Left colon (tissue), 2 donors: Measurements from ENCODE around the gene RAB1B. TPM values are rescaled to one million over a fixed set of nuclear protein-coding genes. Genes with fewer than 3 reads are reported as not detected.

Source experiments
- ATAC-seq: fragments of 200-7000 bp; cut with Tn5 transposase; one replicate; pipeline ENCODE4 v1.9.1; 2020; ENCODE audit warnings: mild to moderate bottlenecking, moderate library complexity
- DNase-seq, 2 donors: peaks; one replicate each; pipeline ENCODE4 v3.0.0-alpha.2; 2020
- intact Hi-C, 2 donors: fragments of 100-400 bp; cut with DNase I in 1 of 2; cut with micrococcal nuclease in 1 of 2; formaldehyde crosslinking; loops; one replicate each; pipeline versions ENCODE4 v1.11.2 to v1.14.0; 2022; cut with DNase I, micrococcal nuclease
- total RNA-seq, 2 donors: library from RNA; stranded (reverse); fragmentation: NEBNext Ultra II Directional; extraction: Animal tissue kit (Norgen Biotek cat#: 25700); gene quantifications; one replicate each; pipeline ENCODE4 v1.2.1, GENCODE V29; 2021
- donor health status: DM: no; HTN: no; CAD: no.
- donor health status: DM: yes; HTN: yes; CAD: no.

Gene RAB1B
- total RNA-seq, 2 donors from 2014 or later: 208 to 210 TPM

DNA sequence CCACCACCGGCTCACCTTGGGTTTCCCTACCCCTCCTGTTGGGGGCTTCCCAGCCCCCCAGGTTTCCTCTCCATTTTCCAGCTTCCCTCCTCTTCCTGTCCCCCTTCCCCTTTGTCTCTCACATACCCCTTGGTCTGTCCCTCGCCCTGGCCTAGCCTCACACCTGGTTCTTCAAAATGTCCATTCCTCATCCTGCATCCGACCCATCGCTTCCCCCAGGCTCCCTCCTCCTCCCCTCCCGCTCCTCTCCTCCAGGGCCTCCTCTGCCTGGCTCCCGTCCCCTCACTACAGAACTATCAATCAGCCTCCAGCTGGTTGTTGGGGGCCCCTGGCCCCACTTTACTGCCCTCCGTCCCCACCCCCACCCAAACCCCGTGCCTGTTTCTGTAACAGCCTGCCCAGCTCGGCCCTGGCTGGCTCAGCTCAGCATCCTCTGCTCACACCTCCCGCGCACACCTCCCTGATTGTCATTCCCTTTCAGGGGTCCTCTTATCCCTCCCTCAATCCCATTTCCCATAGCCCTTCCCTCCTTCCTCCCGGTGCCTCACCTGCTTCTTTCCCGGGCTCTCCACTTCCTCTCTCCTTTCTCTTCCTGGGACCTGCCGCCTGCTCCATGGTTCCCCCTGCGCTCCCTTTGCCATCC, 10.8 kb downstream of the RAB1B start:
- DNase-seq: no peak
- ATAC-seq: no peak
- intact Hi-C loops: no loop called here

DNA sequence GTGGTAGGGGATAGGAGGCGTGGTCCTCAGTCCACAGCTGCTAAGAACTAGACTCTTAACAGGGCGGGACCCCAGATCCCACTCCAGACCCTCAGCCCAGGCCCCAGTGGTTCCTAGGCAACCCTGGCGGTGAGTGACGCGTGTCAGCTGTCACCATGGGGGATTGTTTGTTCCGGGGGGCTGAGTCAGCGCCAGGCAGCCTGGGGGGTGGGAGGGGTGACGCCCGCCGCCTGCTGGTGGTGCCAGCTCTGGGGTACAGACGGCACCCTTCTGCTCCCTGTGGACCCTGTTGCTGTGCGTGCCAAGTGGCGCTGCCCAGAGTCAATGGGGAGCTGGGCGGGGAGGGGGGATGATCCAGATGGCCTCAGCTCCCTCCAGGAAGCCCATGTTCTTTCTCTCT, 12.0 kb downstream of the RAB1B start:
- no peak for ATAC-seq
- intact Hi-C loops: loop anchor here in 1 of 2 donors (5.0 kb wide), 1 partner anchor 58 kb away; no protein-coding TSS in a partner anchor
- DNase-seq: peak in 1 of 2 donors; percentile 25

DNA sequence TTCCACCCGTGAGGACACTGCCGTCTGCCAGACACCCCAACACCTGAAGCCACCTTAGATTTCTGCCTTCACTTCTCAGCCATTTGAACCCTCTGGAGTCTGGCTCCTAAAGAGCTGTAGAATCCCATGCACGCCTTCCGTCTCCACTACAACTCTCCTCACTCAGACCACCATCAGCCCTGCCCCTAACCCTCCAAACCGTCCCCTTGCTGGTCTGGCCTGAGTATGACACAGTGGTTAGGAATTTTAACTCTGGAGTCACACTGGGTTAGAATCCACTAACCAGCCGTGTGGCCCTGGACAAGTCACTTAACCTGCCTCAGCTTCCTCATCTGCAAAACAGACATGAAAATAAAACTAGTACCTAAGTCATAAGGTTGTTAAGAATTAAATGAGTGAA, 12.6 kb downstream of the RAB1B start:
- intact Hi-C loops: loop anchor here in 1 of 2 donors (5.0 kb wide), 1 partner anchor 59 kb away; no protein-coding TSS in a partner anchor
- DNase-seq: no peak

DNA sequence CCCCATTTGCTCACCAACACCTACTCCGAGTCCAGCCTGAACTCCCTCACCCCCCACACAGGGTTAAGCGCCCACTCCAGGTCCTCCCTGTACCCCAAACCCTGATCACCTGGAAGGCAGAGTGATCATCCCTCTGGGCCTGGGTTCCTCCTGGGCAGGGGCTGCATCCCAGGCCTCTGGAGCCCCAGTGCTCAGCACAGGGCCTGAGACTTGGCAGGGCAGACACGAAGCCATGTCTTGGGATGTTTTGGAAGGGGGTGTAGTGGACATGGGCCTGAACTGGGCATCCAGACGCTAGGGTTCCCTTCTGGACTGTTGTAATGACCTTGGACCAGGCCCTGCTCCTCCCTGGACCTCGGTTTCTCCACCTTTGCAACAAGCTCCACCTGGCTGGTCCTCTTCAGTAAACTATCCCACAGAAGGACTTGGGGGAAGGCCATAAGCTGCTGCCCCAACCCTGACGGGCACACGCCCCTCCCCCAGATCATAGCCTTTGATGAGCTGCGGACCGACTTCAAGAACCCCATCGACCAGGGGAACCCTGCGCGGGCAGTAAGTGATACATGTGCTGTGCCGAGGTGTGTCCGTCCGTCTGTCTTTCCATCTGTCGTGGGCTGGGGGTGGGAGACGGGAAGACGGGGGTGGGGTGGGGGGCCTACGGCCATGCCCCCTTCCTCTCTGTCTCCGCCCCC, 13.5 kb downstream of the RAB1B start:
- intact Hi-C loops: loop anchor here in 1 of 2 donors (5.0 kb wide), 1 partner anchor 60 kb away; no protein-coding TSS in a partner anchor
- ATAC-seq: no peak

More for the DNA sequence above, 12.6 kb downstream of the RAB1B start:
- no peak for ATAC-seq

DNA sequence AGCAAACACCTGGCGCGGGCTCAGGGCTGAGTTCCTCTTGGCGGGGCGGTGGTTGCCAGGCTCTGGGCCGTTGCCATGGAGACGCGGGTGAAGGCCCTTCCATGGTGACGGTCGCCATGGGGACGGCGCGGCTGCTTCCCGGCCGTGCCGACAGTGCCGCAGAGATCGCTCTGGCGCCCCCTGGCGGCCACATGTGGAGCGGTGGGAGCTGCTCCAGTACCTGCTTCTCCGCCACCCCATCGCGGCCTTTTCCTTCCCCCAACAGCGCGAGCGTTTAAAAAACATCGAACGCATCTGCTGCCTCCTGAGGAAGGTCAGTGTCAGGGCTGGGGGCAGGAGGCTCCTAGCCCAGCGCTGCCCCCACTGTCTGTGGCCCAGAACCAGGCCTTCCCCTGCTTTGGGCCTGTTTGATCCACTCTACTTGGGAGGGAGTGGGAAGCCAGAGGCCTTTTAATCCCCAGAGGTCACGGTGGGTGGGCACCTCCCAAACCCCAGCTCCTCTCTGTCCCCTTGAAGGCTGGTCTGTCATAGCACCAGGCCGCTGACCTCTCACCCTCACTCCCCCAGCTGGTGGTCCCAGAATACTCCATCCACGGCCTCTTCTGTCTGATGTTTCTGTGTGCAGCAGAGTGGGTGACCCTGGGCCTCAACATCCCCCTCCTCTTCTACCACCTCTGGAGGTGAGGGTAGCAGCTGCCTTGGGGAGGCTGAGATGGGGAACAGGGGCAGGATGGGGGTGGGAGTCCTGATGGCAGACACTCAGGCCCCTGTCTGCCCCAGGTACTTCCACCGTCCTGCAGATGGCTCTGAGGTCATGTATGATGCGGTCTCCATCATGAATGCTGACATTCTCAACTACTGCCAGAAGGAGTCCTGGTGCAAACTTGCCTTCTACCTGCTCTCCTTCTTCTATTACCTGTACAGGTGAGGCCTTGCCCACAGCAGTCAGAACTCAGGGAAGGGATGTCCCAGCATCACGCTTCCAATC, 14.3 kb downstream of the RAB1B start:
- DNase-seq (peak; percentile 98 to 100), ATAC-seq (peak; percentile 82)
- intact Hi-C loops: loop anchor here in 1 of 2 donors (5.0 kb wide), 1 partner anchor 60 kb away; no protein-coding TSS in a partner anchor

More for the DNA sequence above, 13.5 kb downstream of the RAB1B start:
- DNase-seq: peak in 1 of 2 donors; percentile 8

DNA sequence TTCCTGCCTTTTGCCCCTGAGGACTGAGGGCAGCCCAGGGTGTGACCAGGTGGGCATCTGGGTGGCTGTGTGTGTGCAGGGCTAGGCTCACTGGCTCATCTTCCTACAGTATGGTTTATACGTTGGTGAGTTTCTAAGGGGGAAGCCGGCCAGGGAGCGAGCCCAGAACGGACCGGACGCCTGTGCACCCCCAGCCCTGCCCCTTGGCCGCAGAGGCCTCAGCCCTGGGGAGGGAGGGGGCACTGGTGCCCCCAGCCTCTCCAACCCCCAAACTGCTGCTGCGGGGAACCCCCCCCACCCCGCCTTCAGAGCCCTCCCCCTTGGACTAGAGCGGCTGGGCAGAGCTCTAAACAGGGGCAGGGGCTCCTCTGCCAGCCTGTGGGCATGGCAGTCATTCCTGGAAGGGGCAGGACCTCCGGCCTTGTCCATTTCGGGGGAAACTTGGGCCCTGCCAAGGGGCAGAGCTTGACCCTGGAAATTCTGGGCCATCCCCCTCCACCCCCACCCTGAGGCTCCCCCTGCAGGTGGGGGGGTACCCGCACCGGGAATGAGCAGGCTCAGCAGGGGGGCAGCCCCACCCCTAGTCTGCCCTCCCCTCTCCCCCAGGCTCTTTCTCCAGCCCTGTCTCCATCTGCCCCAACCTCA, 15.1 kb downstream of the RAB1B start:
- ATAC-seq: no peak
- intact Hi-C loops: loop anchor here in 1 of 2 donors (5.0 kb wide), 1 partner anchor 61 kb away; no protein-coding TSS in a partner anchor

DNA sequence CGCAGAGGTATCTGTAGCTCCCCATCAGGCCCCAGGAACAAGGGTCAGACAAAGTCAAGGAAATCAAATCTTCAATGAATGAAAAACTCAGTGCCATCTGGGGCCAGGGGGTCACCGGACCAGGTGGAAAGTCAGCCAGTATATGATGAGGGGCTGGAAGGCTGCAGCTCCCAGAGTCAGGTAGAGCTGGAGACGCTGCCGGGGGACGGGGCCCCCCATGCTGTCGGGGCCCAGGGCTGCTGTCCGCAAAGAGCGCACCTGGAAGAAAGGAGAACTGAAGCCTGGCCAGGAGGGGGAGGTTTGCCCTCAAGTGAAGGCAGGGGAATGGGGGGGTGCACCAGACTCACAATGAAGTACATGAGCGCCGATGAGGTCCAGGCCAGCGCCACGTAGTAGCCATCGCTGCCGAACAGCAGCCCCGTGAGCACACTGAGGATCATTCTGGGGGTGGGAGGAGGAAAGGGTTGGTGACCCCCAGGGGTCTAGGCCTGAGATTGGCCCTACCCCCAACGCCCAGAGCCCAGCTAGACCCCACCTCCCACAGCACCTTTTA, 16.2 kb downstream of the RAB1B start:
- DNase-seq: no peak
- no peak for ATAC-seq
- intact Hi-C loops: loop anchor here in 1 of 2 donors (5.0 kb wide), 1 partner anchor 62 kb away; no protein-coding TSS in a partner anchor

More for the DNA sequence above, 15.1 kb downstream of the RAB1B start:
- DNase-seq: peak in 1 of 2 donors; percentile 6

- intact Hi-C loops: no loop called here
- ATAC-seq (no peak), DNase-seq (no peak)
Observed at GRCh38 chr11:66285250-66285947, 17.0 kb downstream of the RAB1B start.

DNA sequence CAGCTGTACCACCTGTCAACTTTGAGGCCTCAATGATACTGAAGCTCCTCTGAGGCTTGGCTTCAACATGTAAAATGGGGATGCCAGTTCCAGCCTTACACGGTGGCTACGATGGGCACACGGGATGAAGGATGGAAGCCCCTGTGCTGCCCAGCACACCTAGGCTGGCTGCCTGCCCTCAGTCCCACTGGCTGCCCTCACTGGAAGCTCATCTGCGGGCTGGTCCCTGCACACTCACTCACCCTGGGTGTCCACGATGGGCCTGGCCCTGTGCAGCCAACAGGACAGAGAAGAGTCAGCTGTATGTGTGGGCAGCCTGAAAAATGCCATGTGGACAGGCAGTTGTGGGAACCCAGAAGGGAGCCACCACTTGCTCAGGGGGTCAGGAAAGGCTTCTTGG, 18.3 kb downstream of the RAB1B start:
- DNase-seq (no peak), ATAC-seq (no peak)
- intact Hi-C loops: no loop called here

DNA sequence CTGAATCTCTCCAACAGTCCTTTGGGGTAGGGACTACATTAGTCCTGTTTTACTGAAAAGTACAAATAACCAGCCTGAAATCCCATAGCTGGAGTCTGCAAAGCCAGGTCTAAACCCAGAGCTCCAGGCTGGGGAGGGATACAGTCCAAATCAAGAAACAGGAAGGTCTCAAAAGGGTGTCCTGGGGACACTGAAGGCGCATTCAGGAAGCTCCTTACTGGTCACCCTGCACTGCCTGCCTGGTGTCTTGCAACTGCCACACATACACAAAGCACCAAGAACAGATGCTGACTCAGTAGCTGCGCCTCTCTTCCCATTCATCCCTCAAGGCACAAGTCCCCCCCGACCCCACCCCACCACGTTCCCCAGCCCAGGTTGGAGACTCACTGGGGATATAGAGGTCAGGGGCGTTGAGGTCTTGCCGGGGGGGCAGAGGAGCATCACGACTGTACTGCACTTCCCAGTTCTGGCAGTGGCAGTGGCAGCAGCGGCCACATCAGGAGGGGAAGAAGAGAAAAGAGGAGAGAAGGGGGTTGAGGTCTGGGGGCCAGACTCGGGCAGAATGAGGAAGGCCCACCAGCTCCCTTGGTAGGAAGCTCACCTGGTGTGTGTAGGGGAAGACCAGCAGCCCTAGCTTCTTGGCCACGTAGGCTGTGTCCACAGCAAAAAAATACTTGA, 18.9 kb downstream of the RAB1B start:
- ATAC-seq (no peak), DNase-seq (no peak)
- intact Hi-C loops: no loop called here

DNA sequence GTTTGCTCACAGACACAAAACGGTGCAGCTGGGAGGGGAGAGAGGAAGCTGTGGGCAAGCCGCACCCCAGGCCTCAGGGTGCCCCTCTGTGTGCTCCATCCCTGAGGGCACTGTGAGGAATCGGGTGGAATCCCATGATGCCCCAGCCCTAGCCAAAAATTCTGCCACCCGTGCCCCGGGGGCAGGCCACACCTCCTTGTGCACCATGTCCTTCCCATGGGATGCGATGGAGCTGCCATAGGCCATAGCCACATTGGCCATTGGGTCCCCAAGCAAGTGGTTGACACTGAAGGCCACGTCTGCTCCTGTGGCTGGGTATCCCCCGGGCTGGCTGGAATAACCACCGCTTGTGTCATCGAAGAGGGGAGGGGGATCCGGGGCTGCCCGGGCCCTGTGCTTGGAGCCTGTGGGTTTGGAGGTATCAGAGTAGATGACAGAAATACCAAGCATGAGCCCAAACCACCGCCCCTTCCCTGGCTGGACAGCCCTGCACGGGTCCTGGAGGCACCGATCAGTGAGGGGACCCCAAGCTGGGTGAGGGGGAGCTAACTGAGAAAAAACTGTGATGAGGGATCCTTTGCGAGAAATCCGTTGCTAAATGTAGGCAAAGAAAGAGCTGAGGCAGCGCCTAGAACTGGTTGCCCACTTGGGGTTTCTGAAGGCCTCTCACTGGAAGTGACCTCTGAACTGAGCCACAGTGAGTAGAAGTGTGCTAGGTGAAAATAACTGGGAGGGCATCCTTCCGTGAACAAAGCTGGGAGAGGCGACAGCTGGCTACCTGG, 19.6 kb downstream of the RAB1B start:
- DNase-seq (no peak), ATAC-seq (peak; percentile 10)
- intact Hi-C loops: no loop called here

DNA sequence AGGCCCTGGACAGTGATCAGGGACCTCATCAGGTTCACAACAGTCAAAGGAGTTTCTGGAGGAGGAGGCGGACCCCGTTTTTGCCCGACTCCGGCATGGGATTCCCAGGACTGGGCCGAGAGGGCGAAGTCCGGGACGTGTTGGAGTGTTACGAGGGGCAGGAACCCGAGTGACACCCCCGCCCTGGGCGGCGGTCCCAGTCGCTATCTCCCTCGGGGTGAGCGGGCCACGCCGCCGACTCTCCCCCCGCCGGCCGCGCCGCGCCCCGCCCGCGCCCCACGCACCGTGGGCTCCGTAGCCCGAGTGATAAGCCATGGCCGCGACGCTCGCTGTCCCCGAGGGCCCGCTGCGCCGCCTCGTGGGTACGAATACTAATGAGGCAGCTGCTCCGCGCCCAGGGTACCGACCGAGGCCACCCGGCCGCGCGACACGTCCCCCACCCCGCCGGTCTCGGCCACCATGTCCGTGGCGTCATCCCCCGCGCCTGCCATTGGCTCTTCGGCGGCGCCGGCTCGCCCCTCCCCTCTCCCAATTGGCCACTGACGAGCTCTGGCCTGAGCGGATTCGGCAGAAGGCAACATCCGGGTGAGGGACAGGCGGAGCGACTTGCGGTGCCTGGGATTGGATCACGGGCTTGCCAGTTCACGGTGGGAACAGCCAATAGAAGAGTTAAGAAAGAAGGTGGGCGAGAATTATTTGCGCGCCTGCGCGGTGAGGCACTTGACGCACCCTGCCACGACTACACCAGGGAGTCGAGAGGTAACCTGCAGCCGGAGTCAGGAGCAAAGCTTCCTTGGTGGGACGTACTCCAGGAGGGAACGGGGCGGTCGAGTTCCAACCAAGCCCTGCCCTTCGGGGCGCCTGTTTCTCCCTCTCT, 20.5 kb downstream of the RAB1B start, which contains the start of gene YIF1A:
TSS of gene YIF1A (minus strand) at position 473 of the 877 bp plus-strand sequence. CDS start at position 315, 158 bp downstream.
- ATAC-seq (peak; percentile 89), DNase-seq (peak; percentile 97 to 100)
- intact Hi-C loops: no loop called here

- ATAC-seq: peak; percentile 43
- DNase-seq: peak; percentile 76 to 84
- intact Hi-C loops: no loop called here
Observed at GRCh38 chr11:66289548-66290329, 21.3 kb downstream of the RAB1B start.

- intact Hi-C loops: no loop called here
- no peak for ATAC-seq
- no peak for DNase-seq
Observed at GRCh38 chr11:66290330-66290621, 21.8 kb downstream of the RAB1B start.

DNA sequence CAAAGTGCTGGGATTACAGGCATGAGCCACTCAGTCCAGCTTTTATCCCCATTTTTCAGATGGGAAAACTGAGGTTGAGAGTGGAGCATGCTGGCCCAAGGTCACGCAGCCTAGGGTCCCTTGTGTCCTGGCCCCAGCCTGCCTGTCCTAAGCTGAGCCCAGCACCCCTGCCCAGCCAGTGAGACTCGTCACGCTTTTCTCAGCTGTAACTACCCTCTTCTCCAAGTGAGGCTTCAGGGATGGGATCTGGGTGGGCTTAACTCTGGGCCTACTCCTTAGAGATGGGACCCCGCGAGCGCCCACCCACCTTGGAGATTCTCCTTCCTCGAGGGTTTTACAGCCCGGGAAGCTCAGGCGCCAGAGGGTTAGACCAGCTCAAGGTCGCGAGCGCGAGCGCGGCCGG, 22.9 kb downstream of the RAB1B start:
- DNase-seq (no peak), ATAC-seq (no peak)
- intact Hi-C loops: no loop called here
